GM18951 (cell line): ENCODE data around the gene NAGS.

Experiments
- POLR2A ChIP-seq: IDR thresholded peaks from 4 replicates; pipeline ENCODE4 v1.6.1; 2011; ENCODE audit warnings: mild to moderate bottlenecking; ENCODE audit not compliant: insufficient read length, insufficient read depth; ENCODE audit errors: extremely low read depth
- in situ Hi-C: fragments of 300-500 bp; cut with MboI; formaldehyde crosslinking; loops from one replicate; pipeline ENCODE4 v1.12.0; 2022; ENCODE audit warnings: low sequenced_read_pairs, mixed read lengths, inconsistent platforms; ENCODE audit not compliant: unreplicated experiment

Gene NAGS

GRCh38 chr17:44053125-44053872 is 48.9 kb downstream of the NAGS start:
- in situ Hi-C loops: no loop called here
- TF ChIP-seq POLR2A: no peak
